Raji (cell line): ENCODE results near the gene RASD1.

ENCODE experiments used
- POLR2A ChIP-seq: IDR thresholded peaks from 2 replicates; pipeline ENCODE4 v1.6.1; 2011; ENCODE audit warnings: low read depth, low read length, control low read depth; ENCODE audit not compliant: insufficient read depth

RASD1 gene

GRCh38 chr17:17518014-17518413 is 21.8 kb upstream of the RASD1 start:
- TF ChIP-seq POLR2A = no peak

GRCh38 chr17:17516941-17517720 is 20.9 kb upstream of the RASD1 start:
- TF ChIP-seq POLR2A = no peak

GRCh38 chr17:17515934-17516930 is 20.0 kb upstream of the RASD1 start:
- no peak for TF ChIP-seq POLR2A

GRCh38 chr17:17514993-17515933 is 19.1 kb upstream of the RASD1 start:
- no peak for TF ChIP-seq POLR2A

DNA sequence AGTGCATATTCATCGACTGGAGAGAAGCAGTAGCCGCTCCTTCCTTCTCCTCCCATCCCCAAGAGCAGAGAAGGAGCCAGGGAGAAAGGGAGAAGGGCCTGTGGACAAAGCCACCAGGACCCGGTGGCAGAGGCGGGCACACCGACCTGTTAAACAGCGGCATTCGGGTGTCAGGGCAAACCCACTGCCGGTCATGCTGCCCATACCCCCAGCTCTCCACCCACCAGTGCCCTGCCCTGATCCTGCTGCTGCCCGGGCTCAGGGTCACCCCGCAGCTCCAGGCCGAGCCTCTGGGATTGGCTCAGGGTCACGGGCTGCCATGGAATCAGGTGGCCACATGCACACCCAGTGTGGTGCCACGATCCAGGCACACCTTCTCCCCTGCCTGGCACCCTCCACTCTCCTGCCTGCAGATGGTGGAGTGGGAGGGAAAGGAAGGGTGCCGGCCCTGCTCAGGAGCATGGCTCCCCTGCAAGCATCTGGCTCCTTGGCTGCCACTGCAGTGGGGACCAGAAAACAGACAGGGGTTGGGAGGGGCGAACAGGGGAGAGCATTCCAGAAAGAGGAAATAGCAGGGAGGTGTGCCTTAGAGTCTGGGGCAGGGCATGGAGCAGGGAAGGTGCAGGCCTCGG is 18.3 kb upstream of the RASD1 start:
- TF ChIP-seq POLR2A = no peak

- TF ChIP-seq POLR2A = no peak
Observed at GRCh38 chr17:17513626-17514025, 17.4 kb upstream of the RASD1 start.

DNA sequence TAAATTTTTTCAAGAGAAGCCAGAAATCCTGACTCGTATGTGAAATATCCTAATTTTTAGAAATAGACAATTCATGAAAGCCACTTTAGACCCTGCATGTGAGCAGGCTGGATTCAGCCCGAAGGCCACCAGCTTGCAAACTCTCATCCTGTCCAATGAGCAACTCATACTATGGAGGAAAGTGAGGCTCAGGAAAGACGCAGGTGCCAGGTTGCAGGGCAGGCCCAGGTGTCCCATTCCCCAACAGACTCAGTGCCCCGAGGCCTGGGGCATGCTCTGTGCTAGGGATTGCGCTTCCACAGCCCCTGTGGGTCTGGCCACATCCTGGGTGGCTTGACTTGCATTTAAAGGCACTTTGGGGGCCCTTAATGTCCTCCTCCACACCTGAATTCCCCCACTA is 16.7 kb upstream of the RASD1 start:
- TF ChIP-seq POLR2A = no peak

DNA sequence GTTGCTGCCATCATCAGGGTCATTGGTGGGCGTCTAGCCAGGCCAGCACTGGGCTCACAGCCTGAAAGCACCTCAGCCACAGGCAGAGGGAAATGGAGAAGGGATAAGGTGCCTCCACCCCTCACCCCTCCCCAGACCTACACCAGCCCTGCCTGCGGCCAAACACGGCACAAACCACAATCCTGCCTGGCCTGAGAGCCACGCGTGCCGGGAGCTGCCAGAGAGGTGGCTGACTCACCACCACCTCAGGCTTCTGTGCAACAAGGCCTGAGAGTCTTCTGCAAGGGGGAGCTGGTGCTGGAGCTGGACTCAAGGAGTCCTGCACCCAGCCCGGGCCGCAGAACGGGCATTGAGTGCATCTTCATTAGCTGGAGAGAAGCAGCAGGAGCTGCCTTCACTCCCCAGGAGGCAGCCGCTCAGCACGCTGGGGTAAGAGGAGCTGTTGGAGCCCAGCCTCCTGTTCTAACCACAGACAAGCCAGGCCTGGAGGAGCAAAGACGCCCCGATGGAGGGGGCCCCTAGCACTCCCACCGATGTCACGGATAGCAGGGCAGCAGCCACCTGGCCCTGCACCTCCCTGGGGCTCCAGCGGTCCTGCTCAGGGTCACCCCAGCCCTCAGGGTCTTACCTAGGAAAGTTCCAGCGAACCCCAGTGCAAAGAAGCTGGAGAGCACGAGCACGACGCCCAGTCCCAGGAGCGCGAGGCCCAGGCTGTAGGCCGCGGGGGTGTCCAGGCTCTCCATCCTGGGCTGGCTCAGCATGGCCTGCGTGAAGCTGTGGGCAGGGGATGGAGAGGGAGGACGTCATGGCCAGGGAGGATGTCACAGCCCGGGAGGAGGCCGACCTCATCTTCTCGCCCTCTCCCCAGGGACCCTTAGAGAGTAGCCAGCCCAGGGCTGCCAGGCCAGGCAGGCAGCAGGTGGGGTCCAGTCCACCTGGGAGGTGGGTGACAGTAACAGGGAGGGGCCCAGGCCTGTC is 16.0 kb upstream of the RASD1 start:
- TF ChIP-seq POLR2A = no peak

DNA sequence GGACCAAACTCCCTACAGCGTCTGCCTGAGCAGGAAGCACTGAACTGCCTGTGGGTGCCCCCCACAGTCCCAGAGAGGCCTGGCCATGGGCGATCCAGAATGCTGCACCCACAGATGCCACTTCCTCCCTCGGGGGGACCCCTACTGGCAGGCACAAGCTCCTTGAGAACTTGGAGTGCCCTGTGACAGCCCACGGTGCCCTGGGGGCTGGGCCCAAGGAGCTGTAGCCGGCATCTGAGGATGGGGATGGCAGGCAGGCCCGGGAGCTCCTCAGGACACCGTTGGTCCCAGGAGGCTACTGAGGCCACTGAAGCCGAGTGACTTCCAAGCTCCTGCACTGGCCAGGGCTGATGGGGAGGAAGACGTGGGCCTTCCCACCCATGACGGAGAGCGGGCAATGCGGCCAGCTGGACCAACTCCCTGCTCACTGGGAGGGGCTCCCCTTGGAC is 15.1 kb upstream of the RASD1 start:
- TF ChIP-seq POLR2A = no peak

DNA sequence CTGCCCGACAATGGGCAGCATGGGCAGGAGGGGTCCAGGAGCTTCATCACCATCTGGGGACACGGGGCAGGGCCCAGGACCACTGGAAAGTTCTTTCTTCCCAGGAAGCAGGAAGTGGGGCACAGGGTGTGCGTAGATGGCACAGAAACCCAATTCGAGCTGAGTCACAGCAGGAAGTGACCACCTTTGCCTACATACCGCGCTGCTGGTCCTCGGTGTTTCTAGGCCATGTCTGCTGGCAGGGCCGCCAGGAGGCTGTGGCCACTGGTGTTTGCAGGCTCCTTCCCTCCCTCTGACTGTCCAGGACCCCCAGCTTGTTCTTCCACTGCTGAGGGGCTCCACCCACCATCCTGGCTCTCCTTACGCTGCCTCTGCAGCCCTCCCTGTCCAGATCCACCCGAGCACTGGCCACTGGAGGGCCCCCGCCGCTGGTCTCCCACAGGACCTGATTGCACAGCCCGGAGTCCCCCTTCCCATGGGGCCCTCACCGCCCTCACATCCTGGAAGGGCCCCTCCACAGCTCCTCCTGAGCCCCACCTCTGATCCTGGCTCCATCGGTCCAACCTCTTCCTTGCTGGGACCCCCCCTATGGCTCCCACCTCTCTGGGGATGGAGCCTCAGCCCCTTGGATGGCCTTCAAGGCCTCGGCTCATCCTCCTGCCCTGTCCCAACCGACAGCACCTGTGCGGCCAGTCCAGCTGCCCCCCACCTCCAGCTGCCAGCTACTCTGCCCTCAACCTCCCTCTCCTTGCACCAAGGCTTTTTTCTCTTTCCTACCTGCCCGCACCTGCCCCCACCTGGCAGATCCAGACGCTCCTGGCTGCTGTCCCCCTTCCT is 14.5 kb upstream of the RASD1 start:
- TF ChIP-seq POLR2A = no peak

DNA sequence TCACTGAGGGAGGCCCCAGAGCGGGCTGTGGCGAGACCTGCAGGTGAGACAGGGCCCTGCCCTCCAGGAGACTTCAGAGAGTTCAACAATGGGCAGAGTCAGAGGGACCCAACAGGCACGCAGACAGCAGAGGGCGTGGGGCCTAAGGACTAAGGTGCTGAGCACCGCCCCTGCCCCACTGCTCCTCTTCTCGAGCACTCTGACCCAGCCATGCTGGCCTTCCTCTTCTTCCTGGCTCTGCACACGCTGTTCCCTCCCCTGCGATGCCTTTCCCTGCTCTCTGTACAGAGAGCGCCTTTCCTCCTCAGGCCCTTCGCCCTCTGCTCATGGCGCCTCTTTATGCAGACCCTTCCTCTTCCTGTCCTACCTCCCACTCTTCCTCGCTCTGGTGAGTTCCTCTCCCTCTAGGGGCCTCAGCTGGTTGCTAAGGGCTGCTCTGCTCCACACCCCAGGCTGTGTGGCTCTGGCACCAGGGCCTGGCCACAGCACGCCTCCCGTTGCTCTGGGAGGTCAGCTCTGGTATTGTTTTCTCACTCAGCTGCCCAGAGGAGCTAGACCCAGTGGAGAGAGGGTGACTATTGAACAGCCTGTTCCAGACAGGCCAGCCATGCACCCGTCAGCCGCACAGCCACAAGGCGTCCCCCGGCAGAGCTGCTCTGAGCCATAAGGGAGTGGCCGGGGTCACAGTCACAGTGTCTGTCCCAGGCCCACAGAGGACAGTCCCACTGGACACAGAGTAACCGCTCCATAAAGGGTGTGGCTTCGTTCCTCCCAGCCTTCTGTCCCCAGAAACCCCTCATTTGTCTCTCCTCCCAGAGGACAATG is 13.6 kb upstream of the RASD1 start:
- TF ChIP-seq POLR2A = no peak
